Chondrocyte (in vitro differentiated cells): ENCODE measurements around the gene SV2B. TPM values are rescaled to one million over a fixed set of nuclear protein-coding genes. Genes with fewer than 3 reads are reported as not detected.

Experiments used
- DNase-seq: peaks from one replicate; pipeline ENCODE4 v3.0.0; 2021; ENCODE audit warnings: mixed read lengths, low spot score
- H3K27ac Mint-ChIP-seq: one replicate; pipeline ENCODE4 v1.8.0; 2021; ENCODE audit warnings: mild to moderate bottlenecking, moderate library complexity, mixed read lengths; ENCODE audit not compliant: unreplicated experiment
- H3K27me3 Mint-ChIP-seq: 2 replicates; pipeline ENCODE4 v1.8.0; 2021; ENCODE audit warnings: low read depth, mixed read lengths
- H3K36me3 Mint-ChIP-seq: 2 replicates; pipeline ENCODE4 v1.8.0; 2021; ENCODE audit warnings: low read depth, mixed read lengths
- H3K4me1 Mint-ChIP-seq: 2 replicates; pipeline ENCODE4 v1.8.0; 2021; ENCODE audit warnings: low read depth, mild to moderate bottlenecking, mixed read lengths
- H3K4me3 Mint-ChIP-seq: one replicate; pipeline ENCODE4 v1.8.0; 2021; ENCODE audit warnings: mild to moderate bottlenecking, moderate library complexity, mixed read lengths; ENCODE audit not compliant: unreplicated experiment
- H3K9me3 Mint-ChIP-seq: 2 replicates; pipeline ENCODE4 v1.8.0; 2021; ENCODE audit warnings: low read depth, mixed read lengths
- CTCF ChIP-seq: fragments of 200-600 bp; sonication (generic); IDR thresholded peaks from 2 replicates; pipeline ENCODE4 v1.5.0; 2021; ENCODE audit warnings: antibody characterized with exemption, mild to moderate bottlenecking, moderate library complexity
- total RNA-seq: library from RNA; stranded (reverse); gene quantifications from 3 replicates; pipeline ENCODE4 v1.2.1, GENCODE V29; 2021

Gene SV2B
- total RNA-seq, 1 donor from 2014 or later: not detected

GRCh38 chr15:91253605-91254004 is 153.5 kb downstream of the SV2B start:
- H3K27ac Mint-ChIP-seq: no peak overlapping the region
- no peaks in the 10 kb centered on the region for H3K4me1 Mint-ChIP-seq
- peaks cover 24% of the 10 kb centered on the region for H3K27me3 Mint-ChIP-seq
- H3K36me3 Mint-ChIP-seq: no peaks in the 10 kb centered on the region
- no peak for TF ChIP-seq CTCF
- DNase-seq: no peak
- no peaks in the 10 kb centered on the region for H3K9me3 Mint-ChIP-seq
- H3K4me3 Mint-ChIP-seq: no peak overlapping the region

- H3K36me3 Mint-ChIP-seq: no peaks in the 10 kb centered on the region
- H3K4me1 Mint-ChIP-seq: no peaks in the 10 kb centered on the region
- H3K27me3 Mint-ChIP-seq: peaks cover 19% of the 10 kb centered on the region
- no peak overlapping the region for H3K4me3 Mint-ChIP-seq
- no peaks in the 10 kb centered on the region for H3K9me3 Mint-ChIP-seq
- no peak for TF ChIP-seq CTCF
- H3K27ac Mint-ChIP-seq: no peak overlapping the region
- no peak for DNase-seq
These were observed 154.7 kb downstream of the SV2B start for GRCh38 chr15:91254766-91255165.

GRCh38 chr15:91255670-91256192 is 155.7 kb downstream of the SV2B start:
- H3K9me3 Mint-ChIP-seq: no peaks in the 10 kb centered on the region
- no peak for DNase-seq
- no peak for TF ChIP-seq CTCF
- H3K36me3 Mint-ChIP-seq: no peaks in the 10 kb centered on the region
- peaks cover 20% of the 10 kb centered on the region for H3K27me3 Mint-ChIP-seq
- H3K27ac Mint-ChIP-seq: no peak overlapping the region
- H3K4me1 Mint-ChIP-seq: no peaks in the 10 kb centered on the region
- H3K4me3 Mint-ChIP-seq: no peak overlapping the region

GRCh38 chr15:91257746-91258414 is 157.8 kb downstream of the SV2B start:
- no peak for DNase-seq
- Mint-ChIP-seq H3K36me3 (no peaks in the 10 kb centered on the region), H3K4me3 (no peak overlapping the region), H3K4me1 (no peaks in the 10 kb centered on the region), H3K27ac (no peak overlapping the region), H3K27me3 (peaks cover 16% of the 10 kb centered on the region), H3K9me3 (no peaks in the 10 kb centered on the region)
- TF ChIP-seq CTCF: no peak

- no peak for DNase-seq
- no peak overlapping the region for H3K27ac Mint-ChIP-seq
- no peaks in the 10 kb centered on the region for H3K36me3 Mint-ChIP-seq
- H3K4me1 Mint-ChIP-seq: no peaks in the 10 kb centered on the region
- H3K4me3 Mint-ChIP-seq: no peak overlapping the region
- TF ChIP-seq CTCF: no peak
- H3K27me3 Mint-ChIP-seq: peaks cover 15% of the 10 kb centered on the region
- no peaks in the 10 kb centered on the region for H3K9me3 Mint-ChIP-seq
These were observed 158.3 kb downstream of the SV2B start for GRCh38 chr15:91258415-91258759.
